Osteocyte (in vitro differentiated cells): ENCODE results near the gene SLC5A8. TPM values are rescaled to one million over a fixed set of nuclear protein-coding genes. Genes with fewer than 3 reads are reported as not detected.

Experiments
- DNase-seq: peaks from one replicate; pipeline ENCODE4 v3.0.0; 2021; ENCODE audit warnings: mixed read lengths; ENCODE audit not compliant: unreplicated experiment; ENCODE audit errors: extremely low spot score
- H3K27ac Mint-ChIP-seq: one replicate; pipeline ENCODE4 v1.8.0; 2021; ENCODE audit warnings: mild to moderate bottlenecking, mixed read lengths; ENCODE audit not compliant: unreplicated experiment
- H3K27me3 Mint-ChIP-seq: one replicate; pipeline ENCODE4 v1.8.0; 2021; ENCODE audit warnings: mixed read lengths; ENCODE audit not compliant: unreplicated experiment
- H3K36me3 Mint-ChIP-seq: one replicate; pipeline ENCODE4 v1.8.0; 2021; ENCODE audit warnings: mixed read lengths; ENCODE audit not compliant: unreplicated experiment
- H3K4me1 Mint-ChIP-seq: one replicate; pipeline ENCODE4 v1.8.0; 2021; ENCODE audit warnings: mixed read lengths; ENCODE audit not compliant: unreplicated experiment
- H3K4me3 Mint-ChIP-seq: one replicate; pipeline ENCODE4 v1.8.0; 2021; ENCODE audit warnings: mild to moderate bottlenecking, moderate library complexity, mixed read lengths; ENCODE audit not compliant: unreplicated experiment
- H3K9me3 Mint-ChIP-seq: one replicate; pipeline ENCODE4 v1.8.0; 2021; ENCODE audit warnings: mixed read lengths; ENCODE audit not compliant: unreplicated experiment
- total RNA-seq: library from RNA; stranded (reverse); gene quantifications from 2 replicates; pipeline ENCODE4 v1.2.1, GENCODE V29; 2021
- TF ChIP-seq, protein P1 (sequence below): fragments of 200-600 bp; sonication (generic); IDR thresholded peaks from 2 replicates; pipeline ENCODE4 v1.5.0; 2021; ENCODE audit warnings: antibody characterized with exemption, mild to moderate bottlenecking, moderate library complexity

Gene SLC5A8
- total RNA-seq, 1 donor from 2014 or later: not detected

DNA sequence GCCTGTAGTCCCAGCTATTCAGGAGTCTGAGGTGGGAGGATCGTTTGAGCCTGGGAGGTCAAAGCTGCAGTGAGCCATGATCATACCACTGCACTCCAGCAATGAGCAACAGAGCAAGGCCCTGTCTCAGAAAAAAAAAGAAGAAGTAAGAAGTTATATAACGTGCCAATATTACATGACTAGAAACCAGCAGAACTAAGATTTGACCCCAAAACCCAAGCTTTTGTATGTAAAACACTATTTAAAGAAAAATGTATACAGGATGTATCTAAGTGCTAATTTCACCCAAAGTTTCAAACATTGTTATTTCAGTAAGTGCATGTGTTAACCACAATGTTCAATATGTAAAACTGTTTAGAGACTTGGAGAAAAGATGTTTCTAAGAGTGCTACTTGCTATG is 94.7 kb downstream of the SLC5A8 start:
- Mint-ChIP-seq H3K4me3 (no peak overlapping the region), H3K27me3 (no peaks in the 10 kb centered on the region), H3K9me3 (peaks cover 6% of the 10 kb centered on the region), H3K36me3 (no peaks in the 10 kb centered on the region), H3K4me1 (no peaks in the 10 kb centered on the region), H3K27ac (no peak overlapping the region)
- TF ChIP-seq, protein P1, sequence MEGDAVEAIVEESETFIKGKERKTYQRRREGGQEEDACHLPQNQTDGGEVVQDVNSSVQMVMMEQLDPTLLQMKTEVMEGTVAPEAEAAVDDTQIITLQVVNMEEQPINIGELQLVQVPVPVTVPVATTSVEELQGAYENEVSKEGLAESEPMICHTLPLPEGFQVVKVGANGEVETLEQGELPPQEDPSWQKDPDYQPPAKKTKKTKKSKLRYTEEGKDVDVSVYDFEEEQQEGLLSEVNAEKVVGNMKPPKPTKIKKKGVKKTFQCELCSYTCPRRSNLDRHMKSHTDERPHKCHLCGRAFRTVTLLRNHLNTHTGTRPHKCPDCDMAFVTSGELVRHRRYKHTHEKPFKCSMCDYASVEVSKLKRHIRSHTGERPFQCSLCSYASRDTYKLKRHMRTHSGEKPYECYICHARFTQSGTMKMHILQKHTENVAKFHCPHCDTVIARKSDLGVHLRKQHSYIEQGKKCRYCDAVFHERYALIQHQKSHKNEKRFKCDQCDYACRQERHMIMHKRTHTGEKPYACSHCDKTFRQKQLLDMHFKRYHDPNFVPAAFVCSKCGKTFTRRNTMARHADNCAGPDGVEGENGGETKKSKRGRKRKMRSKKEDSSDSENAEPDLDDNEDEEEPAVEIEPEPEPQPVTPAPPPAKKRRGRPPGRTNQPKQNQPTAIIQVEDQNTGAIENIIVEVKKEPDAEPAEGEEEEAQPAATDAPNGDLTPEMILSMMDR: no peak
- no peak for DNase-seq

DNA sequence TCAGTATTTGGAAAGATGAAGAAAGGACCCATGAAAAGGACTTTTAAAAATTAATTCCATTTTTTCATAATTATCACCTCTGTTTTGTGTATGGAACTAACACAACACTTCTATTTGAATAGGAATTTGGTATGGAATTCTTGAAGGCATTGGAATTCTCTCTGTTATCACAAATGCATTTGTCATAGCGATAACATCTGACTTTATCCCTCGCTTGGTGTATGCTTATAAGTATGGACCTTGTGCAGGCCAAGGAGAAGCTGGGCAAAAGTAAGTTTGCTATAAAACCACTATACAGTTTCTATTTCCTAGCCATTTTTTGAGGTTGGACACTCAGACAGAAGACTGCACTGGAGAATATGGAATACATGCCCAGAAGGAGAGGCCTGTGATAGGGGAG is 98.6 kb downstream of the SLC5A8 start:
- Mint-ChIP-seq H3K4me1 (no peaks in the 10 kb centered on the region), H3K4me3 (no peak overlapping the region), H3K36me3 (no peaks in the 10 kb centered on the region), H3K27ac (no peak overlapping the region), H3K9me3 (peaks cover 3% of the 10 kb centered on the region), H3K27me3 (no peaks in the 10 kb centered on the region)
- TF ChIP-seq, protein P1: no peak
- DNase-seq: no peak

DNA sequence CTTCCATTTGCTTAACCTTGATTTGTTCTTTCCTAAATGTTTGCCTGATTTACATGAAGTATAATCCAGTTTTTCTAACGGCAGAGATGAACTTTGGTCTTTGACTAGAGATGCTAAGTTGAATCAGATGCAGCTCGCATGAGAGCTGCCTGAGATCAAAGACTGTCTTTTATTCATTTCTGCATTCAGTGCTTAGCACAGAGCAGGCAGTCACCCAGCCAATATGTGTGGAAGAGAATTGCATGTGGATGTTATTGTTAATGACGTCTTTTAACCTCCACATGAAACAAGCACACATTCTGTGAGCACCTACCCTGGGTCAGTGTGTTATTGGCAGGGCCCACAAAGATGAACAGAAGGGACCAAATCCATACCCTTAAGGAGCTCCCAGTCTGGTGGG is 99.2 kb downstream of the SLC5A8 start:
- H3K36me3 Mint-ChIP-seq: no peaks in the 10 kb centered on the region
- TF ChIP-seq, protein P1: no peak
- no peaks in the 10 kb centered on the region for H3K4me1 Mint-ChIP-seq
- H3K4me3 Mint-ChIP-seq: no peak overlapping the region
- no peak overlapping the region for H3K27ac Mint-ChIP-seq
- DNase-seq: no peak
- H3K9me3 Mint-ChIP-seq: peaks cover 3% of the 10 kb centered on the region
- H3K27me3 Mint-ChIP-seq: no peaks in the 10 kb centered on the region

DNA sequence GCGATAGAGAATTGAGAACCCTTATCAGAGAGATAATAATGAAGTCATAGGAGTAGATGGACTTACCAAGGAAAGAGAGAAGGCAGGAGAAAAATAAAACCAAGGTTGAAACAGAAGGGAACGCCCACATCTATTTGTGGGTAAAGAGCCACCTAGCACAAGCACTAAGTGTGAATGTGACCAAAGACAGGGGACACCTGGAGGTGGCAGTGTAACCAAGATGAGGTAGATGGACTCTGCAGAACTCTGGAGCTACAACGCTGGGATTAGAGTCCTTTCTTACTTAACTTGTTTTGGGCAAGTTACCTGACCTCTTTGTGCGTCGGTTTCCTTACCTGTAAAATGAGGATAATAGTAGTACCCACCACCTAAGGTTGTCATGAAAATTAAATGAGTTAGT is 101.9 kb downstream of the SLC5A8 start:
- DNase-seq: no peak
- Mint-ChIP-seq H3K36me3 (no peaks in the 10 kb centered on the region), H3K4me3 (no peak overlapping the region), H3K4me1 (no peaks in the 10 kb centered on the region), H3K27me3 (no peaks in the 10 kb centered on the region), H3K9me3 (peaks cover 6% of the 10 kb centered on the region), H3K27ac (no peak overlapping the region)
- TF ChIP-seq, protein P1: no peak

DNA sequence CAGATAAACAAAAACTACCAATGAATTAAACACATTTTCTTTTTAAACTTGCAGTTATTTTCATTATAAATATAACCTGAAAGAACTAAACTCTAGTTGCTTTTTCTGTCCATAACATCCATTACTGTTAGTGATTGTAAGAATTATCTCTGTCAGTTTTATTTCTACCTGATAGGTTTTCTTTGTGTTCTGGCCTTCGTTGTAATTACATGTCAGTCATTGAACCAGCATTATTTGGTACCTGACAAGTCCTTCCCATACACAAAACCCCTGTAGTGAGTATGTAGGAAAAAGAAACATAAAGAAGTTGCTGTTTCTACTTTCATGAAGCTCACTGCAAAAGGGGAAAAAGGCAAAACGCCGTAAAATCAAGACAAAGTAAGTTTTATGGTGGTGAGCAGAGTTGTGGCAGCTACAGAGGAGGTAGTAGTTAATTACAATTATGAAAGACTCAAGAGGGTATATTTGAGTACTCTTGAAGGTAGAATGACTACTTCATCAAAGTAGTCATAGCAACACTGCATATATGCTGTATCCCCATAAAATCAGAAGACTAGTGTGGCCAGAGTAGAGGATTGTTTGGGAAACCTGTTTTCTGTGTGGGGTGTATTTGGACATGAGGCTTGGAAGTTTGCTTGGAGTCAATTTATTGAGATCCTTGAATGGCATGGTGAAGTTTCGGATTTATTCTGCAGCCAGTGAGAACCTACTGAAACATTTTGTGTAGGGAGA is 102.8 kb downstream of the SLC5A8 start:
- Mint-ChIP-seq H3K9me3 (peaks cover 6% of the 10 kb centered on the region), H3K27ac (no peak overlapping the region), H3K27me3 (no peaks in the 10 kb centered on the region), H3K36me3 (no peaks in the 10 kb centered on the region), H3K4me1 (no peaks in the 10 kb centered on the region), H3K4me3 (no peak overlapping the region)
- TF ChIP-seq, protein P1: no peak
- no peak for DNase-seq

Other genes starting within 250 kb of the SLC5A8 start
- 13.0 and 13.4 TPM in 2 replicates for gene UTP20, start 69.9 kb upstream of the SLC5A8 start, total RNA-seq
- gene ARL1, start 197.5 kb upstream of the SLC5A8 start, total RNA-seq: 109 and 112 TPM in 2 replicates